DMS153 (cell line): ENCODE results near the gene HSF2.

Source experiments
- DNase-seq: peaks from one replicate; lab custom pipeline; 2025; lab: John Stamatoyannopoulos, UW

HSF2 gene

GRCh38 chr6:122399348-122400120 is at the start of gene HSF2:
HSF2 (plus strand) TSS chr6:122399652; CDS start chr6:122399738, 86 bp downstream.
- peak; percentile 96 for DNase-seq

GRCh38 chr6:122352981-122353664 is 46.3 kb upstream of the HSF2 start:
- DNase-seq: no peak

GRCh38 chr6:122360809-122361208 is 38.6 kb upstream of the HSF2 start:
- DNase-seq: no peak

GRCh38 chr6:122361314-122361979 is 38.0 kb upstream of the HSF2 start:
- DNase-seq: no peak

- DNase-seq: no peak
Measured at GRCh38 chr6:122363769-122364483, 35.5 kb upstream of the HSF2 start.

GRCh38 chr6:122365775-122366403 is 33.6 kb upstream of the HSF2 start:
- DNase-seq: no peak

GRCh38 chr6:122367171-122367570 is 32.3 kb upstream of the HSF2 start:
- no peak for DNase-seq

GRCh38 chr6:122369536-122369935 is 29.9 kb upstream of the HSF2 start:
- no peak for DNase-seq

- DNase-seq: no peak
Measured at GRCh38 chr6:122372647-122373046, 26.8 kb upstream of the HSF2 start.

- no peak for DNase-seq
Measured at GRCh38 chr6:122374307-122374706, 25.1 kb upstream of the HSF2 start.

GRCh38 chr6:122376246-122376645 is 23.2 kb upstream of the HSF2 start:
- DNase-seq: no peak

- DNase-seq: peak; percentile 15
Measured at GRCh38 chr6:122381494-122382265, 17.8 kb upstream of the HSF2 start.

- DNase-seq: no peak
Measured at GRCh38 chr6:122385857-122386612, 13.4 kb upstream of the HSF2 start.

- DNase-seq: peak; percentile 41
Measured at GRCh38 chr6:122388945-122389344, 10.5 kb upstream of the HSF2 start.

- DNase-seq: peak; percentile 85
Measured at GRCh38 chr6:122389704-122390372, 9.6 kb upstream of the HSF2 start.

- DNase-seq: no peak
Measured at GRCh38 chr6:122392564-122393350, 6.7 kb upstream of the HSF2 start.

- no peak for DNase-seq
Measured at GRCh38 chr6:122393351-122393896, 6.0 kb upstream of the HSF2 start.

- no peak for DNase-seq
Measured at GRCh38 chr6:122394016-122394415, 5.4 kb upstream of the HSF2 start.

- no peak for DNase-seq
Measured at GRCh38 chr6:122399055-122399347, 451 bp upstream of the HSF2 start.
